NCI-H774 (cell line): ENCODE data around the gene GATA3.

Experiments used
- DNase-seq: peaks from one replicate; lab custom pipeline; 2025; lab: John Stamatoyannopoulos, UW

Gene GATA3

GRCh38 chr10:8064436-8064835 lies 9.9 kb downstream of the GATA3 start:
- no peak for DNase-seq

- DNase-seq, result no peak
Observed at GRCh38 chr10:8065651-8066050, 11.2 kb downstream of the GATA3 start.

- DNase-seq, result no peak
Observed at GRCh38 chr10:8066124-8066523, 11.6 kb downstream of the GATA3 start.

GRCh38 chr10:8066797-8067196 lies 12.3 kb downstream of the GATA3 start:
- no peak for DNase-seq

GRCh38 chr10:8069108-8069507 lies 14.6 kb downstream of the GATA3 start:
- no peak for DNase-seq

GRCh38 chr10:8069627-8070026 lies 15.1 kb downstream of the GATA3 start:
- no peak for DNase-seq

GRCh38 chr10:8070440-8070839 lies 16.0 kb downstream of the GATA3 start:
- no peak for DNase-seq

- no peak for DNase-seq
Observed at GRCh38 chr10:8071006-8071405, 16.5 kb downstream of the GATA3 start.

- no peak for DNase-seq
Observed at GRCh38 chr10:8071666-8072065, 17.2 kb downstream of the GATA3 start.

GRCh38 chr10:8072211-8072610 lies 17.7 kb downstream of the GATA3 start:
- DNase-seq, result no peak

GRCh38 chr10:8073691-8074416 lies 19.4 kb downstream of the GATA3 start:
- DNase-seq, result no peak

- DNase-seq, result no peak
Observed at GRCh38 chr10:8074881-8075280, 20.4 kb downstream of the GATA3 start.

GRCh38 chr10:8075282-8076260 lies 21.1 kb downstream of the GATA3 start:
- DNase-seq, result no peak

GRCh38 chr10:8076933-8077332 lies 22.4 kb downstream of the GATA3 start:
- DNase-seq, result no peak

- DNase-seq, result no peak
Observed at GRCh38 chr10:8078027-8078426, 23.5 kb downstream of the GATA3 start.

GRCh38 chr10:8079126-8079525 lies 24.6 kb downstream of the GATA3 start:
- no peak for DNase-seq

- no peak for DNase-seq
Observed at GRCh38 chr10:8084799-8085198, 30.3 kb downstream of the GATA3 start.

- no peak for DNase-seq
Observed at GRCh38 chr10:8085251-8085650, 30.8 kb downstream of the GATA3 start.

GRCh38 chr10:8086315-8086714 lies 31.8 kb downstream of the GATA3 start:
- DNase-seq, result no peak

- no peak for DNase-seq
Observed at GRCh38 chr10:8088504-8088903, 34.0 kb downstream of the GATA3 start.

GRCh38 chr10:8092428-8092827 lies 37.9 kb downstream of the GATA3 start:
- no peak for DNase-seq

- DNase-seq, result no peak
Observed at GRCh38 chr10:8095959-8096358, 41.5 kb downstream of the GATA3 start.

- no peak for DNase-seq
Observed at GRCh38 chr10:8096931-8097330, 42.4 kb downstream of the GATA3 start.
